HCT116 (cell line): ENCODE data around the gene RNASEH2C. TPM values are rescaled to one million over a fixed set of nuclear protein-coding genes. Genes with fewer than 3 reads are reported as not detected.

Experiments
- ATAC-seq: fragments of 200-7000 bp; cut with Tn5 transposase; 2 replicates; pipeline ENCODE4 v1.9.1; 2020; ENCODE audit warnings: mild to moderate bottlenecking, moderate library complexity
- BruUV-seq: library from RNA; stranded (reverse); fragments of 400-500 nt; replicated peaks from 2 replicates; lab custom pipeline; 2021; lab: Mats Ljungman, UMichigan
- CTCF ChIA-PET: fragments of 300-600 bp; sonication (Branson Sonifier 250); formaldehyde crosslinking; loops from one replicate; lab custom pipeline; 2021; ENCODE audit warnings: antibody characterized with exemption; lab: Charles Lee
- POLR2A ChIA-PET: fragments of 300-600, 350-600 bp; sonication (Branson Sonifier 250); formaldehyde crosslinking; loops from one replicate; lab custom pipeline; 2021; ENCODE audit warnings: antibody characterized with exemption; lab: Charles Lee
- RAD21 ChIA-PET, 2 experiments: fragments of 300-600 bp; sonication (Branson Sonifier 250); formaldehyde crosslinking; loops; one replicate each; lab custom pipeline; 2023; ENCODE audit warnings: low total read pairs in 2 of 2; ENCODE audit not compliant: uncharacterized antibody in 2 of 2, unreplicated experiment in 2 of 2, low non-redundant PET in 1 of 2; lab: Charles Lee
- DNase-seq: peaks from one replicate; pipeline ENCODE4 v3.0.0-alpha.2; 2010; ENCODE audit warnings: low read depth, low spot score
- H2AFZ ChIP-seq: fragments of 200-600 bp; shearing (Covaris generic), sonication (generic); 2 replicates; pipeline ENCODE4 v1.6.1; 2017; ENCODE audit warnings: low read depth, mixed run types, mixed read lengths, antibody characterized with exemption, low read length; ENCODE audit not compliant: poor library complexity, severe bottlenecking
- H3K27ac ChIP-seq: 2 replicates; pipeline ENCODE4 v1.5.1; 2012; ENCODE audit warnings: low read depth, low read length
- H3K27me3 ChIP-seq: fragments of 200-600 bp; sonication (generic); 2 replicates; pipeline ENCODE4 v1.6.1; 2016; ENCODE audit warnings: mixed run types, low read length, mixed read lengths; ENCODE audit not compliant: insufficient read depth
- H3K36me3 ChIP-seq, 2 experiments: fragments of 200-500 bp in 1 of 2; fragments of 200-600 bp in 1 of 2; sonication (Bioruptor generic) in 1 of 2; sonication (generic) in 1 of 2; 2 replicates each; pipeline versions ENCODE4 v1.5.1 to v1.6.1; 2014 to 2016; ENCODE audit warnings: low read length in 2 of 2, inconsistent platforms in 1 of 2, mixed read lengths in 1 of 2, mixed run types in 1 of 2; ENCODE audit not compliant: insufficient read depth in 2 of 2, control insufficient read depth in 1 of 2
- H3K4me1 ChIP-seq, 2 experiments: fragments of 200-600 bp in 1 of 2; sonication (generic) in 1 of 2; 2 replicates each; pipeline versions ENCODE4 v1.5.1 to v1.6.1; 2012 to 2017; ENCODE audit warnings: low read length in 2 of 2, inconsistent platforms in 1 of 2, mild to moderate bottlenecking in 1 of 2, mixed read lengths in 1 of 2, mixed run types in 1 of 2, moderate library complexity in 1 of 2; ENCODE audit not compliant: insufficient read depth in 2 of 2, control insufficient read depth in 1 of 2
- H3K4me2 ChIP-seq: fragments of 200-600 bp; sonication (generic); 2 replicates; pipeline ENCODE4 v1.6.1; 2017; ENCODE audit warnings: mixed run types, low read length, mixed read lengths
- H3K4me3 ChIP-seq, 2 experiments: fragments of 200-600 bp in 1 of 2; sonication (generic) in 1 of 2; replicated peaks in 1 of 2; 2 replicates each; pipeline ENCODE4 v1.5.1; 2011 to 2016; ENCODE audit warnings: low read length in 2 of 2, control low read depth in 1 of 2, low read depth in 1 of 2, mild to moderate bottlenecking in 1 of 2, mixed read lengths in 1 of 2, mixed run types in 1 of 2
- H3K79me2 ChIP-seq: fragments of 200-600 bp; sonication (generic); 2 replicates; pipeline ENCODE4 v1.6.1; 2017; ENCODE audit warnings: mild to moderate bottlenecking, mixed run types, low read length, moderate library complexity, mixed read lengths; ENCODE audit not compliant: insufficient read depth
- H3K9ac ChIP-seq: fragments of 200-600 bp; sonication (generic); 2 replicates; pipeline ENCODE4 v1.6.1; 2016; ENCODE audit warnings: low read length, mixed read lengths
- H3K9me2 ChIP-seq: fragments of 200-600 bp; sonication (generic), shearing (Covaris generic); 2 replicates; pipeline ENCODE4 v1.6.1; 2017; ENCODE audit warnings: mixed run types, mild to moderate bottlenecking, moderate library complexity; ENCODE audit not compliant: insufficient read depth
- H3K9me3 ChIP-seq, 2 experiments: fragments of 200-500 bp in 1 of 2; fragments of 200-600 bp in 1 of 2; sonication (Bioruptor generic) in 1 of 2; sonication (generic) in 1 of 2; 2 replicates each; pipeline ENCODE4 v1.6.1; 2014 to 2017; ENCODE audit warnings: low read length in 2 of 2, mixed read lengths in 2 of 2, inconsistent platforms in 1 of 2, low read depth in 1 of 2, mild to moderate bottlenecking in 1 of 2, mixed run types in 1 of 2, moderate library complexity in 1 of 2; ENCODE audit not compliant: control insufficient read depth in 1 of 2, insufficient read depth in 1 of 2
- H4K20me1 ChIP-seq: fragments of 200-600 bp; sonication (generic), shearing (Covaris generic); 2 replicates; pipeline ENCODE4 v1.6.1; 2017; ENCODE audit warnings: mixed run types, mild to moderate bottlenecking, moderate library complexity; ENCODE audit not compliant: insufficient read depth
- ATF3 ChIP-seq: IDR thresholded peaks from 2 replicates; pipeline ENCODE4 v1.6.1; 2012
- CBX3 ChIP-seq: IDR thresholded peaks from 2 replicates; pipeline ENCODE4 v1.6.1; 2012; ENCODE audit warnings: low read depth
- EGR1 ChIP-seq: IDR thresholded peaks from 2 replicates; pipeline ENCODE4 v1.6.1; 2012; ENCODE audit warnings: low read depth
- ELF1 ChIP-seq: IDR thresholded peaks from 2 replicates; pipeline ENCODE4 v1.6.1; 2012; ENCODE audit warnings: low read depth, borderline replicate concordance
- EZH2 ChIP-seq: fragments of 200-600 bp; sonication (generic); IDR thresholded peaks from 2 replicates; pipeline ENCODE4 v1.6.1; 2017; ENCODE audit warnings: antibody characterized with exemption, mixed run types
- JUND ChIP-seq: IDR thresholded peaks from 2 replicates; pipeline ENCODE4 v1.6.1; 2012
- MAX ChIP-seq: IDR thresholded peaks from 2 replicates; pipeline ENCODE4 v1.6.1; 2012
- SIN3A ChIP-seq: IDR thresholded peaks from 2 replicates; pipeline ENCODE4 v1.6.1; 2012; ENCODE audit warnings: low read depth
- SP1 ChIP-seq: IDR thresholded peaks from 2 replicates; pipeline ENCODE4 v1.6.1; 2012; ENCODE audit warnings: low read depth
- SRF ChIP-seq: IDR thresholded peaks from 2 replicates; pipeline ENCODE4 v1.6.1; 2012; ENCODE audit warnings: low read depth
- TCF7L2 ChIP-seq: IDR thresholded peaks from 2 replicates; pipeline ENCODE4 v1.7.0; 2011; ENCODE audit warnings: borderline replicate concordance, inconsistent platforms; ENCODE audit not compliant: insufficient read depth, insufficient read length; ENCODE audit errors: extremely low read depth
- YY1 ChIP-seq: IDR thresholded peaks from 2 replicates; pipeline ENCODE4 v1.6.1; 2011; ENCODE audit warnings: low read length, low read depth, moderate library complexity, mild to moderate bottlenecking; ENCODE audit not compliant: insufficient replicate concordance; ENCODE audit errors: extremely low read depth
- ZBTB33 ChIP-seq: IDR thresholded peaks from 2 replicates; pipeline ENCODE4 v1.6.1; 2011; ENCODE audit warnings: mild to moderate bottlenecking, low read length, moderate library complexity; ENCODE audit not compliant: insufficient replicate concordance; ENCODE audit errors: extremely low read depth
- ZFX ChIP-seq: fragments of 450-650 bp; IDR thresholded peaks from 2 replicates; pipeline ENCODE4 v1.6.1; 2017
- intact Hi-C: fragments of 100-400 bp; cut with micrococcal nuclease; formaldehyde crosslinking; loops from 2 replicates; pipeline ENCODE4 v1.10.0; 2022
- total RNA-seq: library from RNA; stranded (reverse); gene quantifications from one replicate; pipeline ENCODE4 v1.2.1, GENCODE V29; 2021; ENCODE audit not compliant: unreplicated experiment

Gene RNASEH2C
- total RNA-seq, 1 experiment from 2014 or later = 28.5 TPM

GRCh38 chr11:65730461-65730860, 9.9 kb upstream of the RNASEH2C start:
- DNase-seq (no peak), ATAC-seq (no peak)
- no peak overlapping the region for H2AFZ ChIP-seq
- no peaks in the 10 kb centered on the region for H3K36me3 ChIP-seq
- intact Hi-C loops = no loop called here
- H3K9me2 ChIP-seq = no peaks in the 10 kb centered on the region
- no peak overlapping the region for H3K4me3 ChIP-seq
- RAD21 ChIA-PET = no interaction called here
- no TSS peak for BruUV-seq
- CTCF ChIA-PET = no interaction called here
- H3K4me1 ChIP-seq = no peaks in the 10 kb centered on the region
- H4K20me1 ChIP-seq = no peaks in the 10 kb centered on the region
- H3K9me3 ChIP-seq = no peaks in the 10 kb centered on the region
- H3K27ac ChIP-seq = no peak overlapping the region
- H3K27me3 ChIP-seq = no peaks in the 10 kb centered on the region
- H3K79me2 ChIP-seq = no peaks in the 10 kb centered on the region
- POLR2A ChIA-PET = no interaction called here
- no peak for TF ChIP-seq SRF
- TF ChIP-seq ZBTB33 = no peak
- H3K9ac ChIP-seq = no peak overlapping the region
- no peak overlapping the region for H3K4me2 ChIP-seq

- ATAC-seq (no peak), DNase-seq (no peak)
- H4K20me1 ChIP-seq = no peaks in the 10 kb centered on the region
- no peak overlapping the region for H3K4me3 ChIP-seq
- no TSS peak for BruUV-seq
- no peak overlapping the region for H3K4me2 ChIP-seq
- TF ChIP-seq ATF3 = no peak
- no peak for TF ChIP-seq ELF1
- no peak for TF ChIP-seq CBX3
- TF ChIP-seq SIN3A = no peak
- no peak for TF ChIP-seq ZFX
- no peak for TF ChIP-seq TCF7L2
- no peak for TF ChIP-seq JUND
- TF ChIP-seq EGR1 = no peak
- no peak for TF ChIP-seq SP1
- no peak for TF ChIP-seq EZH2
- TF ChIP-seq YY1 = no peak
- no peak for TF ChIP-seq SRF
- TF ChIP-seq MAX = no peak
- H3K27ac ChIP-seq = no peak overlapping the region
- no peak overlapping the region for H3K9ac ChIP-seq
- H3K79me2 ChIP-seq = no peaks in the 10 kb centered on the region
- POLR2A ChIA-PET = no interaction called here
- H3K4me1 ChIP-seq = no peaks in the 10 kb centered on the region
- H3K27me3 ChIP-seq = no peaks in the 10 kb centered on the region
- CTCF ChIA-PET = interaction anchor here (1.5 kb wide), 1 partner anchor 13 kb away, joined by 3 read pairs; no protein-coding TSS in a partner anchor
- H3K9me2 ChIP-seq = no peaks in the 10 kb centered on the region
- H2AFZ ChIP-seq = no peak overlapping the region
- no peaks in the 10 kb centered on the region for H3K9me3 ChIP-seq
- intact Hi-C loops = no loop called here
- RAD21 ChIA-PET = no interaction called here
- H3K36me3 ChIP-seq = no peaks in the 10 kb centered on the region
Observed at GRCh38 chr11:65727865-65728264, 7.3 kb upstream of the RNASEH2C start.
